UCSD-AML1 (cell line): Measurements from ENCODE around the gene SUPT4H1.

ENCODE experiments used
- DNase-seq: peaks from one replicate; lab custom pipeline; 2025; ENCODE audit not compliant: unreplicated experiment; lab: John Stamatoyannopoulos, UW

Gene SUPT4H1

GRCh38 chr17:58330997-58331814 lies 20.8 kb downstream of the SUPT4H1 start:
- peak; percentile 76 for DNase-seq

- no peak for DNase-seq
Observed at GRCh38 chr17:58330538-58330996, 21.4 kb downstream of the SUPT4H1 start.

DNA sequence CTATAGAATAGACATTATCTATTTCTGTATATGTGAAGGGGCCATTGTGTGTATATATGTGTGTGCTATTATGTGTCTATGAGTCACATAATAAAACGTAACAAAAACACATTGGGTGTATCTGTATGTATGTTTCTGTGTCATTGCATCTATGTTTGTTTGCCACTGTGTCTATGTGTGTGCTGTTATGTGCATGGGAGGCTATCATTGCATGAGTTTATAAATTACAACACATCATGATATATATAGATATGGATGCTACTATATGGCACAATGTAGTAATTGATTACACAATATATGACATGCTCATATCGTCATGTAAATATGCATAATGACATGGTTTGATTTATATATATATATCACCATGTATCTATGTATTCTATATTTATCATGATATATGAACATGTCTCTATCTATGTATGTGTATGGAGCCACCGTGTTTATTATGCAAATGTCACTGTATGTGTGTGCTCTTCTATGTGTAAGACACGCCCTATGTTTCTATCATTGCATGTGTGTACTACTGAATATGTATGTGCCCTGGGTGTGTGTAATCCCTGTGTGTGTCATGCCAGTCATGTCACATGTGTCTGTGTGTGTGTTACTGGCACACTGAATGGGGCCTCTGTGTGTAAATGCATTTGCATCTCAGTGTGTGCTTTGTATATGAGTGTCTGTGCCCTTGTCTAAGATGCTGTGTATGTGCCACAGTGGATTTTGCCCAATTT lies 22.0 kb downstream of the SUPT4H1 start:
- no peak for DNase-seq

DNA sequence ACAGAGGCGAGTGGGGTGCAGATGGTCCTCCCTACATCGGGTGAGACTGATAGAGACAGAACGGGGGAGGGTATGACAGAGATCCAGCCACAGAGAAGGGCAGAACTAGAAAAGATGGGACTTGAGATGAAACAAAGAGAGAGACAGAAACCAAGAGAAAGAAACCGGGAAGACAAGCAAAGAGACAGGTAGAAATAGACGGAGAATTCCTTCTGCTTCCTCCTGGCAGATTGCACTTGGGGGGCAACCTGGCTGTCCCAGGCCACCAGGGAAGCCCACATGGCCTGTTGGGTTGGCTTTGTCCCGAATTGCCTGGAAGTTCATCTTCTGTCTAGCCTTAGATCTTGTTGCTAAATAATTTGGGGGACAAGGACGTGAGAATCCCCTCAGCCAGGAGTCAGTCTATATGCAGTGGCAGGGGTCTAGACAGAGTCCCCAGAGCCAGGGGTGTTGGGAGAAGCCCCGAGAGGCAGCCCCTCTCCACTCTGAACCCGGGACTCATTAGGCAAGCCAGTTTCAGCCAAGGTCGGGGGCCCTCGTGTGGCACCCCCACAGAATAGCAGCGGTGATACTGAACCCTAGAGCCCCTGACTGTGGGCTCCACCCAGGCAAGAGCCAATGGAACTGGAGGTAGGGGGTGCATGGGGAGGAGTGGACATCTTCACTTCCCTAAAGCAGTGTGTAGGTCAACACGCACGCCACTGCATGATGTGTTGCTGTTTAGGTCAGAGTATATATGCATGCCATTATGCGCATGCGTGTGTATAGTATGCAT lies 22.8 kb downstream of the SUPT4H1 start:
- peak; percentile 91 for DNase-seq

DNA sequence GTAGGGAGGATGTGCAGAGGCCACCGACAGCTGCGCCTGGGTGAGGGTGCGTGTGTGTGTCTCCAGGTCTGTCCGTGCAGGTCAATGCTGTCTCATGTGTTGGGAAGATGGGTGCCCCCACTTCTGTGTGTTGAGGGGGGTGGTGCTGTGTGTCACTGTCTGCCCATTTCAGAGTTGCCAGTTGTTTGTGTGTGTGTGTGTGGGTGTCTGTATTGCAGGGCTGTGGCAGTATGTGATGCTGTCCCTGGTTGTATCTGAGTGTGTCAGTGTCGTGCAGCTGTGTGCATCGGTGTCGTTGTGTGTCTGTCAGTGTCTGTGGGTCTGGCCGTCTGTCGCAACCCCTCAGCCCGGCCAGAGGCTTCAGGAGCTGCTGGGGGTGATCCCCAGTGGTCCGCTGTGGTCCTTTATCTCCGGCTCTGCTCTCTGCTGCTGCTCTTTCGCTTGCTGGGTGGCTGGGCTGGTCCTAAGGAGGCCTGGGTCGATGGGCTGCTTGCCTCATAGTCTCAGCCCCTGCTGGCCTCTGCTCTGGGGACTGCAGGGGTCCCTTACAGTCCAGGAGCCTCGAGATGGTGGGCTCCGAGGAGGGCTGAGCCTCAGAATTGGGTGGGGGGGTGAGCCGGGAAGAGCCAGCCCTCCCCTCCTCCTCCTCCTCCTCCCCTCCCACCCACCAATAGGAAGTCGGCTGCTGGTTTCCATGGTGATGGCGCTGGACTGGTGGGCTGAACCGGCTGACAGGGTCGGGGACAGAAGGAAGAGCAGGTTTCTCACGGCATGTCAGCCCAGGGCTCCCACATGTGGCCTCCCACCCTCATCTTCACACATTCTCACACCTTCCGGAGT lies 23.6 kb downstream of the SUPT4H1 start, which contains the start of gene TSPOAP1:
TSPOAP1 (minus strand) TSS at position 601 of the 840 bp plus-strand sequence. CDS start 875 bp downstream, outside the sequence.
- peak; percentile 86 for DNase-seq

- no peak for DNase-seq
Observed at GRCh38 chr17:58327363-58328194, 24.4 kb downstream of the SUPT4H1 start.

GRCh38 chr17:58326609-58327362 lies 25.2 kb downstream of the SUPT4H1 start:
- no peak for DNase-seq

DNA sequence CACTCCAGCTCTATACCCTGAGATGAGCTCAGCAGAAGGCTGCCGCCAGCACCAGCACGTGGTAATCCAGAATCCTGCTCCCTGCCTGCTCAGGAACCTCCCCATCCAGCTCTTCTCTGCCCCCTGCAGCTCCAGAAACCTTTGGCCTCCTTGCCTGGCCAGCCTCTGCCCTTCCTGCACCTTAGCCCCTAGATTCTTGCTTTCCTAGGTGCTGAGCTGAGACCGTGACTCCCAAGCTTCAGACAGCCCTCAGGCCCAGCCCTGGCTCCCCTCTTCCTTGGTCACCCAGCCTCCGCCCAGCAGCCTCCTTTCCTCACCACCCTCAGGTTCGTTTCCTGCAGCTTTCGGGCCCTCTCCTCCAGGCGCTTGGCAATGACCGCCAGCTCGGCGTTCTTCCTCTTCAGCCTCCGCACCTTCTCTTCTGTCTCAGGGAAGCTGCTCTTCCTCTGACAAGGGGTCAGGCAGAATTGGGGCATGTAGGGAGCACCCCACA lies 26.0 kb downstream of the SUPT4H1 start:
- DNase-seq, result no peak

DNA sequence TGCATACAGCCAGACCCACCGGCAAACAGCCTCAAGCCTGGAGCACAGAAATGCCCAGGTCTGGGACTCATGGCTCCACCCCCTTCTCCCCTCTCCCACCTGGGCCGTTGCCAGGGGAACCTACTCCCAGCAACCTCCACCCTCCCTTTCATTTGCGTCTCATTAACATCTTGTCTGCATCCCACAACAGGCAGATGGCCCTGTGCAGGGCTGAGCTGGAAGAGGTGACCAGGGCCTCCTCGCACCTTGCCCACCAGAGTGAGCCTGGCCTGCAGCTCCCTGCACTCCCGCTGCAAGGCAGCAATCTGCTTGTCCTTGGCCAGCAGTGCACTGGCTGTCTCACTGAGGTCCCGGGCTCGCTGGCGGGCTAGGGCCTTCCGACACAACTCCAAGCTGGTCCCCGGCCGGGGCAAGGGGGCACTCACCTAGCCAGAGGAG lies 26.7 kb downstream of the SUPT4H1 start:
- DNase-seq, result no peak

DNA sequence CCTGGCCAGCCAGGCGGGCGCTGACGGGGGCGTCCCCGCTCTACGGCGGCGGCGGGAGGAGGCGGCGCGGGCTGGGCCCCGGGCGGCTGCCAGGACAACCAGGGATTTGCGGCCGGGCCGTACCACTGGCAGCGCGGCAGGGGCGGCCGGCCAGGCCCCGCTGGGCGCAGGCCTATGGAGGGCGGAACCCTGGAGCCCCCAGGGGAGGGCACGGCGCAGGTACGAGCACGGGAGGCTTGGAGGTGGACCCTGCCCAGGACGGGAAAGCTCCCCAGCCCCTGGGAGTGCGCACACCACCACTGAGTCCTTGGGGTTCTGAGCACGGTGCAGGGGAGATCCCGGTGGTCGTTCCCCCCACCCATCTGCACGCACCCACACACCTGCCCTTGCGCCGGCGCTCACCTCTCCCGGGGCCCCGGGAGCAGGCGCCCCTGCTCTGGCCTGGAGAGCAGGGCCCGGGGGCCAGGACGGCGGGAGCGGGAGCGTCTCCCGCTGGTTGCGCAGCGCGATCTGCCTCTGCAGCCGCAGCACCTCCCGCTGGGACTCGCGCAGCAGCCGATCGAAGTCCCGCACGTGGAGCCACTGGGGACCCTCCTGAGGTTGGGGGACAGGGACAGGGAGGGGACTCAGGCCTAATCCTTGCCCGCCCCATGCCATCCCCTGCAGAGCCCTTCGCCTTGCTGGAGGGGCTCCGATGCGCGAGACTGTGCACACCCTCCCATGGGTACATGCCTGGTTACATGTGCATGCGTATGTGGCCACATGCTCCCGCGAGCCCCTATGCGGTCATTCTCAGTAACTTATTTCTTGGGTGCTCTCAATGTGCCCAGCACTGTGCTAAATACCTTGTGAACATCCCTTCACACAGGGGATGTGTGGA lies 27.4 kb downstream of the SUPT4H1 start:
- no peak for DNase-seq

DNA sequence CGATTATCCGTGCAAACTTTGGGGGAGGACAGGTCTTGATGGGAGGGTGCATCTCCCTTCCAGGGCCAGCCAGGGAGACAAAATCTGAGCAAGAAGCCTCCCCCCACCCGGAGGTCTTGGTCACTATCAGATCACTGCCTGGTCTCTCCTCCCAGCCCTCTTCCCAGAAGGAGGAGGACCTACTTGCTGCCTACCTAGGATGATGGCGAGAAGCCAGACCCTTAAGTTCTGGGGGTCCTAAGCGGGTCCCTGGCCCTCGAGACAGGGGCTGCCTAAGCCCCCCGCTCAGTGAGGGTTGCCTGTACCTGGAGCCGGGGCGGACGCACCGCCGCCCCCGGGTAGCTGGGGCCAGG lies 28.0 kb downstream of the SUPT4H1 start:
- DNase-seq, result no peak

DNA sequence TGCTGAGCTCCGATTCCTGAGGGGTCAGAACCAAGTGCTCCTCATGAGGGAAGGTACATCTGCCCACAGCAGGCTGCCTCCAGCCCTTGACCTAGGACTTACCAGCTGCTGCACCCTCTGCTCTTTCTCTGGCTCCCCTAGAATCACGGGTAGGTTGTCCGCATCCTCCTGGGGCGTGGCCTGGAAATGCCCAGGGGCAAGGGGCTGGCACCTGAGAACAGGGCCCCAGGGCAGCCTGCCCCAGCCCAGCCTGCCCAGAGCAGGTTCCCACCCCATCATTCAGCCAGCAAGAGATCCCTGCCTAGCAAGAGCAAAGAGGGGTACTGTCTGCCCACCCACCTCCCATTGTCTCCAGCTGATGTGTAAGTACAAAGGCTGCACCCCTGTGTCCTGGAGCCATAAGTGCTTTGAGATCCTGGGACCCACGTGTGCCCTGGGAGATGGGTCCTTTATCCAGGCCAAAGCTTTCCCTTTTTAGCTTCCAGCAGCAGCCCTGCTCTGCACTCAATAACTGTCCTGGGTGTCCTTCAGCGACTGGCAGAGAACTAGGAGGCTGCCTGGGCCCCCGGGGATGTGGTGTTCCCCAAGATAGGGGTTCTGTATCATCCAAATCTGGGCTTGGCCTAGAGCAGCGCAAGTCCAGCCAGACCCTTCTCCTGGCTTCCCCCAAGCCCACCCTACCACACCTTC lies 28.5 kb downstream of the SUPT4H1 start:
- DNase-seq, result no peak

DNA sequence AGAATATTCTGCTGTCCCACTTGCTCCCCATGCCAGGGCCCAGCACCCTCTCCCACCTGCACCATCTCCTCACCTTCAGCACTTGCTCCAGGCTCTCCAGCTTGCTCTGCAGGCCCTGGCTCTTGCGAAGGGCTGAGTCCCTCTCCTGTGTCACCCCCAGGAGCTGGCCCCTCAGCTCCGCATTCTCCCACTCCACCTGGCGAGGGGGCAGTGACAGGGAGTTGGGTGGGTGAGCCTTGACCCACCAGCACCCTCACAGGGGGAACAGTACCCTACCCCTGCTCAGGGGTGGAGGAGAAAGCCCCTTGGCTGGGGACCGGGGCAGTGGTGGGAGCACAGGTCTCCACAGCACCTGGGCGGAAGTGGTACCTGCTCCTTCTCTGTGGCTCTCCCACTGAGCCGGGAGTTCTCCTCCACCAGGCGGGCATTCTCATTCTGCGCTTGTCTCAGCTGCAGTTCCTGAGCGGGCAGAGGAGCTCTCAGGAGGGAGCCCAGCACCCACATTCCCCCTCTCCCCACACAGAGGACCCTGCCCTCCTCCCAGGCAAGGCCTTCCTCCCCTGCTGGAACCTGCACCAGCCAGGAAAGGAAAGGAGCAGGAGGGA lies 29.3 kb downstream of the SUPT4H1 start:
- no peak for DNase-seq

DNA sequence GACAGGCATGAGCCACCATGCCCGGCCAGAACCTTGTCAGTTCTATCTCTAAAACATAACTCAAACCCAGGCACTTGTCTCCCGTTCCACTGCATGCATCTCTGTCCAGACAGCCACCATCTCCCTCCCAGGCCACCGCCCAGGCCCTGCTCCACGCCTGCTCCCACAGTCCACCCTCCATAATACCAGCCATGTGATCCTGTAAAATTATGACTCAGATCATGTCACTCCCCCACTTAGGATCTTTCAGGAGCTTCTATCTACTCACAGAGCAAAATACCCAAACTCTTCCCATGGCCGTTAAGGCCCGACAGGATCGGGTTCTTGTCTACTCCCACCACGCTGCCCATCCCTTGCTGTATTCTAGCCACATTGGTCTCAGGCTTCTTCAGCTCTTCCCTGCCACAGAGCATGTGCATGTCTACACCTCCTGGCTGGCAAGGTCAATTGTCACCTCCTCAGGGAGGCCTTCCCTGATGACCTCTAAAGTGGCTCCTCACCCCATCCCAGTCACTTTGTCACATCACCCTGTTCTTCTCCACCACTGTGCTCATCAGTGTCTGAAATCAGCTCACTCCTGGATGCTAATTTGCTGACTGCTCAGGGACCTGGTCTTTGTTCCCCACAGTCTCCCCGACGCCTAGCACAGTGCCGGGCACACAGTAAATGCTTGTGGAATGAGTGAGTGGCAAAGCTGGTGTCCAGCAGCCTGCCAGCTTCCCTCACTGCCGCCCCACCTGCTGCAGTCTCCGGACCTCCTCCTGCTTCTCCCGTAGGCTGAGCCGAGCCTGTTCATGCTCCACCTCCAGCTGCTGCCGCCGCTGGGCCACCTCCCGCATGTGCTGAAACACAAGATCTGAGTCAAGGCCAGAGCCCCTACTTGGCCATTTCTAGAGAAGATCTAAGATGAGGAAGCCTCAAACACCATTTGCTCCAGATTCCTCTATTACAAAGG lies 30.2 kb downstream of the SUPT4H1 start:
- no peak for DNase-seq

GRCh38 chr17:58320570-58321323 lies 31.3 kb downstream of the SUPT4H1 start:
- DNase-seq, result no peak
